GM23338 (cell line): ENCODE measurements around the gene IWS1. TPM values are rescaled to one million over a fixed set of nuclear protein-coding genes. Genes with fewer than 3 reads are reported as not detected.
A peak's percentile ranks its signal among the peaks of the same experiment; 100 is the strongest.

Source experiments
- ATAC-seq: fragments of 200-7000 bp; cut with Tn5 transposase; 3 replicates; pipeline ENCODE4 v1.9.1; 2020
- DNase-seq: peaks from one replicate; pipeline ENCODE4 v3.0.0-alpha.2; 2015; ENCODE audit warnings: low spot score
- H2AFZ ChIP-seq: fragments of 200-600 bp; sonication (generic); 2 replicates; pipeline ENCODE4 v1.8.0; 2016; ENCODE audit warnings: antibody characterized with exemption, mild to moderate bottlenecking, moderate library complexity
- H3F3A ChIP-seq: fragments of 200-600 bp; sonication (generic); replicated peaks from 2 replicates; pipeline ENCODE4 v1.8.0; 2017; ENCODE audit warnings: antibody characterized with exemption, mixed run types, low read depth
- H3K27ac ChIP-seq: fragments of 200-600 bp; sonication (generic); 2 replicates; pipeline ENCODE4 v1.6.1; 2016; ENCODE audit warnings: low read depth
- H3K27me3 ChIP-seq: fragments of 200-600 bp; sonication (generic); 2 replicates; pipeline ENCODE4 v1.8.0; 2016; ENCODE audit warnings: mild to moderate bottlenecking, mixed run types, moderate library complexity; ENCODE audit not compliant: insufficient read depth
- H3K36me3 ChIP-seq: fragments of 200-600 bp; sonication (generic); 2 replicates; pipeline ENCODE4 v1.8.0; 2016; ENCODE audit warnings: mild to moderate bottlenecking; ENCODE audit not compliant: insufficient read depth
- H3K4me1 ChIP-seq: fragments of 200-600 bp; sonication (generic); 2 replicates; pipeline ENCODE4 v1.8.0; 2016; ENCODE audit warnings: mild to moderate bottlenecking, moderate library complexity; ENCODE audit not compliant: insufficient read depth
- H3K4me2 ChIP-seq: fragments of 200-600 bp; sonication (generic); 2 replicates; pipeline ENCODE4 v1.7.1; 2017; ENCODE audit warnings: mixed run types
- H3K4me3 ChIP-seq: fragments of 200-600 bp; sonication (generic); 2 replicates; pipeline ENCODE4 v1.6.1; 2016; ENCODE audit warnings: mixed run types
- H3K79me2 ChIP-seq: fragments of 200-600 bp; sonication (generic); replicated peaks from 2 replicates; pipeline ENCODE4 v1.8.0; 2017; ENCODE audit warnings: mild to moderate bottlenecking; ENCODE audit not compliant: insufficient read depth
- H3K9me2 ChIP-seq: fragments of 200-600 bp; sonication (generic); 2 replicates; pipeline ENCODE4 v1.8.0; 2017; ENCODE audit not compliant: insufficient read depth
- H4K20me1 ChIP-seq: fragments of 200-600 bp; sonication (generic); replicated peaks from 2 replicates; pipeline ENCODE4 v1.8.0; 2017; ENCODE audit warnings: mild to moderate bottlenecking; ENCODE audit not compliant: insufficient read depth
- H3K27ac Mint-ChIP-seq: 2 replicates; pipeline ENCODE4 v1.8.0; 2020; ENCODE audit warnings: inconsistent platforms, mild to moderate bottlenecking, moderate library complexity, mixed read lengths
- H3K27me3 Mint-ChIP-seq: 3 replicates; pipeline ENCODE4 v1.8.0; 2022; ENCODE audit warnings: low read depth, mild to moderate bottlenecking, moderate library complexity, mixed read lengths, inconsistent platforms; ENCODE audit not compliant: insufficient read depth, poor library complexity
- H3K36me3 Mint-ChIP-seq: 3 replicates; pipeline ENCODE4 v1.8.0; 2021; ENCODE audit warnings: low read depth, mild to moderate bottlenecking, inconsistent platforms, moderate library complexity, mixed read lengths
- H3K4me1 Mint-ChIP-seq: 3 replicates; pipeline ENCODE4 v1.8.0; 2020; ENCODE audit warnings: mild to moderate bottlenecking, inconsistent platforms, mixed read lengths
- H3K4me3 Mint-ChIP-seq: 3 replicates; pipeline ENCODE4 v1.8.0; 2021; ENCODE audit warnings: moderate library complexity, mild to moderate bottlenecking, inconsistent platforms, mixed read lengths
- H3K9me3 Mint-ChIP-seq: 3 replicates; pipeline ENCODE4 v1.8.0; 2020; ENCODE audit warnings: moderate library complexity, mild to moderate bottlenecking, inconsistent platforms, mixed read lengths
- CREB1 ChIP-seq: fragments of 250-450 bp; sonication (Bioruptor Pico); IDR thresholded peaks from 2 replicates; pipeline ENCODE4 v1.5.0; 2020; ENCODE audit warnings: low read depth, mild to moderate bottlenecking, moderate library complexity
- EZH2 ChIP-seq: fragments of 200-600 bp; sonication (generic); IDR thresholded peaks from one replicate; pipeline ENCODE4 v1.8.0; 2017; ENCODE audit warnings: antibody characterized with exemption, mild to moderate bottlenecking, low read depth; ENCODE audit not compliant: unreplicated experiment
- EZH2phosphoT487 ChIP-seq: fragments of 200-600 bp; sonication (generic); IDR thresholded peaks from one replicate; pipeline ENCODE4 v1.8.1; 2018; ENCODE audit warnings: antibody characterized with exemption; ENCODE audit not compliant: unreplicated experiment
- JUNB ChIP-seq: IDR thresholded peaks from one replicate; pipeline ENCODE4 v1.6.1; 2016; ENCODE audit warnings: antibody characterized with exemption; ENCODE audit not compliant: unreplicated experiment
- NANOG ChIP-seq: IDR thresholded peaks from 2 replicates; pipeline ENCODE4 v1.6.1; 2016; ENCODE audit warnings: antibody characterized with exemption, borderline replicate concordance
- POLR2AphosphoS5 ChIP-seq: IDR thresholded peaks from 2 replicates; pipeline ENCODE4 v1.6.1; 2016; ENCODE audit warnings: antibody characterized with exemption, low read depth
- STAT1 ChIP-seq: IDR thresholded peaks from one replicate; pipeline ENCODE4 v1.6.1; 2016; ENCODE audit warnings: antibody characterized with exemption; ENCODE audit not compliant: unreplicated experiment
- ZNF114 ChIP-seq: fragments of 250-450 bp; sonication (Bioruptor Pico); IDR thresholded peaks from 2 replicates; pipeline ENCODE4 v1.5.0; 2020; ENCODE audit warnings: mild to moderate bottlenecking, moderate library complexity
- ZNF331 ChIP-seq: fragments of 250-450 bp; sonication (Bioruptor Pico); IDR thresholded peaks from 2 replicates; pipeline ENCODE4 v1.5.0; 2020; ENCODE audit warnings: low read depth, mild to moderate bottlenecking, moderate library complexity
- polyA plus RNA-seq: library from polyadenylated mRNA; unstranded; fragments of >200 nt; fragmentation: Nextera tagmentation; extraction: Ambion mirVana; gene quantifications from 2 replicates; pipeline ENCODE4 v1.2.1, GENCODE V29; 2016
- total RNA-seq: library from RNA; depleted of rRNA; stranded (reverse); fragments of >200 nt; shearing (Covaris generic); gene quantifications from 2 replicates; pipeline ENCODE4 v1.2.3, GENCODE V29; 2014
- TF ChIP-seq, protein P1 (sequence below): IDR thresholded peaks from one replicate; pipeline ENCODE4 v1.6.1; 2018; ENCODE audit warnings: antibody characterized with exemption; ENCODE audit not compliant: unreplicated experiment
- TF ChIP-seq, protein P2 (sequence below): IDR thresholded peaks from 2 replicates; pipeline ENCODE4 v1.6.1; 2016; ENCODE audit warnings: antibody characterized with exemption
- TF ChIP-seq, protein P3 (sequence below), 2 experiments: fragments of 200-600 bp in 1 of 2; sonication (generic) in 1 of 2; conservative IDR thresholded peaks; 2 replicates each; pipeline versions ENCODE4 v1.5.1 to v1.6.1; 2016 to 2017; ENCODE audit warnings: antibody characterized with exemption in 2 of 2, low read depth in 2 of 2, mild to moderate bottlenecking in 2 of 2, moderate library complexity in 1 of 2

The IWS1 gene
- total and polyA plus RNA-seq, 2 experiments from 2014 or later = 82.8 to 97.2 TPM

GRCh38 chr2:127514485-127514884 is 11.8 kb downstream of the IWS1 start (continued):
- TF ChIP-seq, protein P1, sequence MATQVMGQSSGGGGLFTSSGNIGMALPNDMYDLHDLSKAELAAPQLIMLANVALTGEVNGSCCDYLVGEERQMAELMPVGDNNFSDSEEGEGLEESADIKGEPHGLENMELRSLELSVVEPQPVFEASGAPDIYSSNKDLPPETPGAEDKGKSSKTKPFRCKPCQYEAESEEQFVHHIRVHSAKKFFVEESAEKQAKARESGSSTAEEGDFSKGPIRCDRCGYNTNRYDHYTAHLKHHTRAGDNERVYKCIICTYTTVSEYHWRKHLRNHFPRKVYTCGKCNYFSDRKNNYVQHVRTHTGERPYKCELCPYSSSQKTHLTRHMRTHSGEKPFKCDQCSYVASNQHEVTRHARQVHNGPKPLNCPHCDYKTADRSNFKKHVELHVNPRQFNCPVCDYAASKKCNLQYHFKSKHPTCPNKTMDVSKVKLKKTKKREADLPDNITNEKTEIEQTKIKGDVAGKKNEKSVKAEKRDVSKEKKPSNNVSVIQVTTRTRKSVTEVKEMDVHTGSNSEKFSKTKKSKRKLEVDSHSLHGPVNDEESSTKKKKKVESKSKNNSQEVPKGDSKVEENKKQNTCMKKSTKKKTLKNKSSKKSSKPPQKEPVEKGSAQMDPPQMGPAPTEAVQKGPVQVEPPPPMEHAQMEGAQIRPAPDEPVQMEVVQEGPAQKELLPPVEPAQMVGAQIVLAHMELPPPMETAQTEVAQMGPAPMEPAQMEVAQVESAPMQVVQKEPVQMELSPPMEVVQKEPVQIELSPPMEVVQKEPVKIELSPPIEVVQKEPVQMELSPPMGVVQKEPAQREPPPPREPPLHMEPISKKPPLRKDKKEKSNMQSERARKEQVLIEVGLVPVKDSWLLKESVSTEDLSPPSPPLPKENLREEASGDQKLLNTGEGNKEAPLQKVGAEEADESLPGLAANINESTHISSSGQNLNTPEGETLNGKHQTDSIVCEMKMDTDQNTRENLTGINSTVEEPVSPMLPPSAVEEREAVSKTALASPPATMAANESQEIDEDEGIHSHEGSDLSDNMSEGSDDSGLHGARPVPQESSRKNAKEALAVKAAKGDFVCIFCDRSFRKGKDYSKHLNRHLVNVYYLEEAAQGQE = no peak

- peaks cover 37% of the 10 kb centered on the region for H3K4me1 ChIP-seq
- Mint-ChIP-seq H3K4me1 (peaks cover 36% of the 10 kb centered on the region), H3K9me3 (no peaks in the 10 kb centered on the region), H3K36me3 (peaks cover 25% of the 10 kb centered on the region), H3K27ac (0 out of 2 replicates have a peak overlapping the region, but pooled peaks have one; percentile 44), H3K27me3 (peaks cover 4% of the 10 kb centered on the region), H3K4me3 (no peak overlapping the region; the same call in 2 of the 3 replicates)
- peak overlapping the region; percentile 19; the same call in 1 of the 2 replicates for H3K4me3 ChIP-seq
- peaks cover 93% of the 10 kb centered on the region for H4K20me1 ChIP-seq
- H3K4me2 ChIP-seq = peak overlapping the region; percentile 19
- H3K79me2 ChIP-seq = peaks cover 100% of the 10 kb centered on the region
- peaks cover 4% of the 10 kb centered on the region for H3K36me3 ChIP-seq
- no peaks in the 10 kb centered on the region for H3K27me3 ChIP-seq
- no peaks in the 10 kb centered on the region for H3F3A ChIP-seq
- no peak overlapping the region for H2AFZ ChIP-seq
- ATAC-seq = peak; percentile 30
- DNase-seq = no peak
- peak overlapping the region; percentile 69 for H3K27ac ChIP-seq
- H3K9me2 ChIP-seq = no peaks in the 10 kb centered on the region
- TF ChIP-seq NANOG (no peak), CREB1 (CRISPR knock-in tag) (no peak), EZH2phosphoT487 (no peak), ZNF114 (CRISPR knock-in tag) (no peak), EZH2 (no peak), ZNF331 (CRISPR knock-in tag) (no peak), POLR2AphosphoS5 (no peak), STAT1 (no peak), JUNB (no peak)
- TF ChIP-seq, protein P2, sequence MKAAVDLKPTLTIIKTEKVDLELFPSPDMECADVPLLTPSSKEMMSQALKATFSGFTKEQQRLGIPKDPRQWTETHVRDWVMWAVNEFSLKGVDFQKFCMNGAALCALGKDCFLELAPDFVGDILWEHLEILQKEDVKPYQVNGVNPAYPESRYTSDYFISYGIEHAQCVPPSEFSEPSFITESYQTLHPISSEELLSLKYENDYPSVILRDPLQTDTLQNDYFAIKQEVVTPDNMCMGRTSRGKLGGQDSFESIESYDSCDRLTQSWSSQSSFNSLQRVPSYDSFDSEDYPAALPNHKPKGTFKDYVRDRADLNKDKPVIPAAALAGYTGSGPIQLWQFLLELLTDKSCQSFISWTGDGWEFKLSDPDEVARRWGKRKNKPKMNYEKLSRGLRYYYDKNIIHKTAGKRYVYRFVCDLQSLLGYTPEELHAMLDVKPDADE = no peak
- TF ChIP-seq, protein P1 = no peak
- TF ChIP-seq, protein P3, sequence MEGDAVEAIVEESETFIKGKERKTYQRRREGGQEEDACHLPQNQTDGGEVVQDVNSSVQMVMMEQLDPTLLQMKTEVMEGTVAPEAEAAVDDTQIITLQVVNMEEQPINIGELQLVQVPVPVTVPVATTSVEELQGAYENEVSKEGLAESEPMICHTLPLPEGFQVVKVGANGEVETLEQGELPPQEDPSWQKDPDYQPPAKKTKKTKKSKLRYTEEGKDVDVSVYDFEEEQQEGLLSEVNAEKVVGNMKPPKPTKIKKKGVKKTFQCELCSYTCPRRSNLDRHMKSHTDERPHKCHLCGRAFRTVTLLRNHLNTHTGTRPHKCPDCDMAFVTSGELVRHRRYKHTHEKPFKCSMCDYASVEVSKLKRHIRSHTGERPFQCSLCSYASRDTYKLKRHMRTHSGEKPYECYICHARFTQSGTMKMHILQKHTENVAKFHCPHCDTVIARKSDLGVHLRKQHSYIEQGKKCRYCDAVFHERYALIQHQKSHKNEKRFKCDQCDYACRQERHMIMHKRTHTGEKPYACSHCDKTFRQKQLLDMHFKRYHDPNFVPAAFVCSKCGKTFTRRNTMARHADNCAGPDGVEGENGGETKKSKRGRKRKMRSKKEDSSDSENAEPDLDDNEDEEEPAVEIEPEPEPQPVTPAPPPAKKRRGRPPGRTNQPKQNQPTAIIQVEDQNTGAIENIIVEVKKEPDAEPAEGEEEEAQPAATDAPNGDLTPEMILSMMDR (conservative IDR thresholded peaks at IDR 0.05; ENCODE audit: low read depth in 2 of 2) = no peak
These were observed 12.2 kb downstream of the IWS1 start for GRCh38 chr2:127514076-127514475.
